SK-N-SH treated with all-trans-retinoic acid at 6 μM for 48 hours (cell line): ENCODE data around the gene KRT76.

Source experiments
- ATAC-seq: fragments of 200-7000 bp; cut with Tn5 transposase; 3 replicates; pipeline ENCODE4 v1.9.1; 2020; ENCODE audit warnings: mild to moderate bottlenecking, moderate library complexity
- ARNTL ChIP-seq: fragments of 450-650 bp; formaldehyde crosslinking; IDR thresholded peaks from 2 replicates; pipeline ENCODE4 v1.5.0; 2020; ENCODE audit warnings: low read depth, mild to moderate bottlenecking, moderate library complexity, borderline replicate concordance
- BACH2 ChIP-seq: fragments of 250-450 bp; sonication (Bioruptor Pico); IDR thresholded peaks from 2 replicates; pipeline ENCODE4 v1.9.0; 2021; ENCODE audit warnings: mild to moderate bottlenecking, borderline replicate concordance
- CSDC2 ChIP-seq: fragments of 250-450 bp; sonication (Bioruptor Pico); IDR thresholded peaks from 2 replicates; pipeline ENCODE4 v1.5.0; 2020; ENCODE audit warnings: mild to moderate bottlenecking, moderate library complexity
- GLIS3 ChIP-seq: fragments of 250-450 bp; sonication (Bioruptor Pico); IDR thresholded peaks from 2 replicates; pipeline ENCODE4 v1.5.0; 2020; ENCODE audit warnings: mild to moderate bottlenecking, moderate library complexity
- ISL1 ChIP-seq: fragments of 250-450 bp; sonication (Bioruptor Pico); IDR thresholded peaks from 2 replicates; pipeline ENCODE4 v2.1.2; 2022; ENCODE audit warnings: mild to moderate bottlenecking, moderate library complexity
- OSR1 ChIP-seq: fragments of 250-450 bp; sonication (Bioruptor Pico); IDR thresholded peaks from 2 replicates; pipeline ENCODE4 v1.8.0; 2022; ENCODE audit warnings: moderate library complexity, mild to moderate bottlenecking, inconsistent platforms
- PPARA ChIP-seq: fragments of 250-450 bp; sonication (Bioruptor Pico); IDR thresholded peaks from 2 replicates; pipeline ENCODE4 v1.5.0; 2020; ENCODE audit warnings: mild to moderate bottlenecking, borderline replicate concordance
- RARB ChIP-seq: fragments of 250-450 bp; sonication (Bioruptor Pico); IDR thresholded peaks from 2 replicates; pipeline ENCODE4 v1.8.0; 2021; ENCODE audit warnings: mild to moderate bottlenecking, moderate library complexity
- SNAI2 ChIP-seq: fragments of 250-450 bp; sonication (Bioruptor Pico); IDR thresholded peaks from 2 replicates; pipeline ENCODE4 v1.5.0; 2020; ENCODE audit warnings: mild to moderate bottlenecking, moderate library complexity
- TCF4 ChIP-seq: fragments of 250-450 bp; sonication (Bioruptor Pico); IDR thresholded peaks from 2 replicates; pipeline ENCODE4 v1.8.0; 2021; ENCODE audit warnings: mild to moderate bottlenecking, moderate library complexity, borderline replicate concordance
- TOX ChIP-seq: fragments of 250-450 bp; sonication (Bioruptor Pico); IDR thresholded peaks from 2 replicates; pipeline ENCODE4 v1.8.0; 2021; ENCODE audit warnings: mild to moderate bottlenecking, moderate library complexity, borderline replicate concordance
- ZC3H10 ChIP-seq: fragments of 250-450 bp; sonication (Bioruptor Pico); IDR thresholded peaks from 2 replicates; pipeline ENCODE4 v1.5.1; 2021; ENCODE audit warnings: mild to moderate bottlenecking, moderate library complexity
- ZFP30 ChIP-seq: fragments of 450-650 bp; formaldehyde crosslinking; IDR thresholded peaks from 2 replicates; pipeline ENCODE4 v1.5.0; 2022; ENCODE audit warnings: mild to moderate bottlenecking, moderate library complexity
- ZNF565 ChIP-seq: fragments of 450-650 bp; formaldehyde crosslinking; conservative IDR thresholded peaks from 2 replicates; pipeline ENCODE4 v1.5.0; 2020; ENCODE audit warnings: low read depth, mild to moderate bottlenecking, moderate library complexity
- ZNF70 ChIP-seq: fragments of 450-650 bp; formaldehyde crosslinking; IDR thresholded peaks from 2 replicates; pipeline ENCODE4 v1.5.0; 2020; ENCODE audit warnings: mild to moderate bottlenecking, moderate library complexity
- ZNF8 ChIP-seq: fragments of 450-650 bp; formaldehyde crosslinking; IDR thresholded peaks from 2 replicates; pipeline ENCODE4 v1.5.0; 2020; ENCODE audit warnings: mild to moderate bottlenecking, moderate library complexity
- TF ChIP-seq, protein P1 (sequence below): fragments of 250-450 bp; sonication (Bioruptor Pico); IDR thresholded peaks from 2 replicates; pipeline ENCODE4 v1.5.0; 2020; ENCODE audit warnings: mild to moderate bottlenecking, moderate library complexity
- TF ChIP-seq, protein P2 (sequence below): fragments of 250-450 bp; sonication (Bioruptor Pico); IDR thresholded peaks from 2 replicates; pipeline ENCODE4 v1.5.1; 2021; ENCODE audit warnings: mild to moderate bottlenecking, moderate library complexity
- TF ChIP-seq, protein P3 (sequence below): fragments of 250-450 bp; sonication (Bioruptor Pico); IDR thresholded peaks from 2 replicates; pipeline ENCODE4 v1.8.0; 2021; ENCODE audit warnings: low read depth, mild to moderate bottlenecking, moderate library complexity, borderline replicate concordance
- TF ChIP-seq, protein P4 (sequence below): fragments of 250-450 bp; sonication (Bioruptor Pico); IDR thresholded peaks from 2 replicates; pipeline ENCODE4 v1.5.1; 2020; ENCODE audit warnings: low read depth, mild to moderate bottlenecking, moderate library complexity

The KRT76 gene

DNA sequence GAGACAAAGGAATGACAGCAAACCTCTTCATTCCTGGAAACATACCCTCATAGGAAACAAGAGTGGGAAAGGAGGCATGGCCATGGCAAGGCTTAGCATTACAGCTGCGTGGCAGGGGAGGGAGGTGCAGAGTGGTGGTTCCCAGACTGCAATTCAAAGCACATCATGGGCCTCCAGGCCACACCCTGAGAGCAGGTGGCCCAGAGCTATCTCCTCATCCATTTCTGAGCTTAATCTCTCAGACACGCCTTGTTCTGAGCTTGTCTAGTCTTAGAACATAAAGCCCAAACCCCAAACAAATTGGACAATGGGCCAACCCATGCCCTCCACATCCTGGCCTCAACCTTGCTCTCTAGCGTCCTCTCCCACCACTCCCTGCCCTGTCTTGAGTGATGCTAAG lies 24.6 kb upstream of the KRT76 start (continued):
- TF ChIP-seq, protein P1, sequence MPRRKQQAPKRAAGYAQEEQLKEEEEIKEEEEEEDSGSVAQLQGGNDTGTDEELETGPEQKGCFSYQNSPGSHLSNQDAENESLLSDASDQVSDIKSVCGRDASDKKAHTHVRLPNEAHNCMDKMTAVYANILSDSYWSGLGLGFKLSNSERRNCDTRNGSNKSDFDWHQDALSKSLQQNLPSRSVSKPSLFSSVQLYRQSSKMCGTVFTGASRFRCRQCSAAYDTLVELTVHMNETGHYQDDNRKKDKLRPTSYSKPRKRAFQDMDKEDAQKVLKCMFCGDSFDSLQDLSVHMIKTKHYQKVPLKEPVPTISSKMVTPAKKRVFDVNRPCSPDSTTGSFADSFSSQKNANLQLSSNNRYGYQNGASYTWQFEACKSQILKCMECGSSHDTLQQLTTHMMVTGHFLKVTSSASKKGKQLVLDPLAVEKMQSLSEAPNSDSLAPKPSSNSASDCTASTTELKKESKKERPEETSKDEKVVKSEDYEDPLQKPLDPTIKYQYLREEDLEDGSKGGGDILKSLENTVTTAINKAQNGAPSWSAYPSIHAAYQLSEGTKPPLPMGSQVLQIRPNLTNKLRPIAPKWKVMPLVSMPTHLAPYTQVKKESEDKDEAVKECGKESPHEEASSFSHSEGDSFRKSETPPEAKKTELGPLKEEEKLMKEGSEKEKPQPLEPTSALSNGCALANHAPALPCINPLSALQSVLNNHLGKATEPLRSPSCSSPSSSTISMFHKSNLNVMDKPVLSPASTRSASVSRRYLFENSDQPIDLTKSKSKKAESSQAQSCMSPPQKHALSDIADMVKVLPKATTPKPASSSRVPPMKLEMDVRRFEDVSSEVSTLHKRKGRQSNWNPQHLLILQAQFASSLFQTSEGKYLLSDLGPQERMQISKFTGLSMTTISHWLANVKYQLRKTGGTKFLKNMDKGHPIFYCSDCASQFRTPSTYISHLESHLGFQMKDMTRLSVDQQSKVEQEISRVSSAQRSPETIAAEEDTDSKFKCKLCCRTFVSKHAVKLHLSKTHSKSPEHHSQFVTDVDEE (CRISPR knock-in tag): no peak
- no peak for TF ChIP-seq ZNF8 (CRISPR knock-in tag)
- TF ChIP-seq ZNF565 (CRISPR knock-in tag): no peak
- no peak for TF ChIP-seq TOX (CRISPR knock-in tag)
- TF ChIP-seq TCF4 (CRISPR knock-in tag): no peak
- no peak for TF ChIP-seq BACH2 (CRISPR knock-in tag)
- TF ChIP-seq GLIS3 (CRISPR knock-in tag): no peak
- no peak for TF ChIP-seq ZC3H10
- TF ChIP-seq OSR1 (CRISPR knock-in tag): no peak
- no peak for TF ChIP-seq ARNTL (CRISPR knock-in tag)
- TF ChIP-seq, all 23 proteins: peak for 0

DNA sequence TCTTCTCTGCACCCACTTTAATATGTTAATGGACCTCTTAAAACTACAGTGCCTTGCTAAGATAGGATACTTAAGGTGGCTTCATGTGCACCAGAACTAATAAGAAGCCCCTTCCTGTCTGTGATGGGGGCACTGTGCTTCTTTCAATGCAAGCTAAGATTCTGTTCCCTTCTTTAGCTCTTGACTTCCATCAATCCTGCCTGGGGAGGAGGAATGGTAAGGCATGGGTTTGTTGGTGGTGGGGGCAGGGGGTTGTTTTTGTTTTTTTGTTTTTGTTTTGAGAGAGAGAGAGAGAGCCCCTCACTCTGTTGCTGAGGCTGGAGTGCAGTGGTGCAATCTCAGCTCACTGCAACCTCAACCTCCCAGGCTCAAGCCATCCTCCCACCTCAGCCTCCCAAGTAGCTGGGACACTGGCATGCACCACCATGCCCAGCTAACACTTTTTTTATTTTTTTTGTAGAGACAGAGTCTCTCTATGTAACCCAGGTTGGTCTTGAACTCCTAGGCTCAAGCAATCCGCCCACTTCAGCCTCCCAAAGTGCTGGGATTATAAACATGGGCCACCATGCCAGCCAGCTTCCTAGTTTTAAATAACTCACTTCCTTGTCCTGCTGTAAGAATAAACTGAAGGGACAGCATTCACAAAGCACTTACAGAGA lies 23.2 kb upstream of the KRT76 start:
- TF ChIP-seq TOX (CRISPR knock-in tag) (no peak), ZNF8 (CRISPR knock-in tag) (no peak), PPARA (CRISPR knock-in tag) (no peak), ARNTL (CRISPR knock-in tag) (no peak), ZC3H10 (no peak), RARB (no peak), GLIS3 (CRISPR knock-in tag) (no peak), SNAI2 (CRISPR knock-in tag) (no peak), OSR1 (CRISPR knock-in tag) (no peak), CSDC2 (CRISPR knock-in tag) (no peak), TCF4 (CRISPR knock-in tag) (no peak), ZFP30 (CRISPR knock-in tag) (no peak)
- TF ChIP-seq, protein P1 (CRISPR knock-in tag): no peak
- TF ChIP-seq, protein P2, sequence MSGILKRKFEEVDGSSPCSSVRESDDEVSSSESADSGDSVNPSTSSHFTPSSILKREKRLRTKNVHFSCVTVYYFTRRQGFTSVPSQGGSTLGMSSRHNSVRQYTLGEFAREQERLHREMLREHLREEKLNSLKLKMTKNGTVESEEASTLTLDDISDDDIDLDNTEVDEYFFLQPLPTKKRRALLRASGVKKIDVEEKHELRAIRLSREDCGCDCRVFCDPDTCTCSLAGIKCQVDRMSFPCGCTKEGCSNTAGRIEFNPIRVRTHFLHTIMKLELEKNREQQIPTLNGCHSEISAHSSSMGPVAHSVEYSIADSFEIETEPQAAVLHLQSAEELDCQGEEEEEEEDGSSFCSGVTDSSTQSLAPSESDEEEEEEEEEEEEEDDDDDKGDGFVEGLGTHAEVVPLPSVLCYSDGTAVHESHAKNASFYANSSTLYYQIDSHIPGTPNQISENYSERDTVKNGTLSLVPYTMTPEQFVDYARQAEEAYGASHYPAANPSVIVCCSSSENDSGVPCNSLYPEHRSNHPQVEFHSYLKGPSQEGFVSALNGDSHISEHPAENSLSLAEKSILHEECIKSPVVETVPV (CRISPR knock-in tag): no peak
- TF ChIP-seq, protein P3, sequence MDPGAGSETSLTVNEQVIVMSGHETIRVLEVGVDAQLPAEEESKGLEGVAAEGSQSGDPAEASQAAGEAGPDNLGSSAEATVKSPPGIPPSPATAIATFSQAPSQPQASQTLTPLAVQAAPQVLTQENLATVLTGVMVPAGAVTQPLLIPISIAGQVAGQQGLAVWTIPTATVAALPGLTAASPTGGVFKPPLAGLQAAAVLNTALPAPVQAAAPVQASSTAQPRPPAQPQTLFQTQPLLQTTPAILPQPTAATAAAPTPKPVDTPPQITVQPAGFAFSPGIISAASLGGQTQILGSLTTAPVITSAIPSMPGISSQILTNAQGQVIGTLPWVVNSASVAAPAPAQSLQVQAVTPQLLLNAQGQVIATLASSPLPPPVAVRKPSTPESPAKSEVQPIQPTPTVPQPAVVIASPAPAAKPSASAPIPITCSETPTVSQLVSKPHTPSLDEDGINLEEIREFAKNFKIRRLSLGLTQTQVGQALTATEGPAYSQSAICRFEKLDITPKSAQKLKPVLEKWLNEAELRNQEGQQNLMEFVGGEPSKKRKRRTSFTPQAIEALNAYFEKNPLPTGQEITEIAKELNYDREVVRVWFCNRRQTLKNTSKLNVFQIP (CRISPR knock-in tag): no peak
- TF ChIP-seq, all 23 proteins: peak for 0
- ATAC-seq: no peak

DNA sequence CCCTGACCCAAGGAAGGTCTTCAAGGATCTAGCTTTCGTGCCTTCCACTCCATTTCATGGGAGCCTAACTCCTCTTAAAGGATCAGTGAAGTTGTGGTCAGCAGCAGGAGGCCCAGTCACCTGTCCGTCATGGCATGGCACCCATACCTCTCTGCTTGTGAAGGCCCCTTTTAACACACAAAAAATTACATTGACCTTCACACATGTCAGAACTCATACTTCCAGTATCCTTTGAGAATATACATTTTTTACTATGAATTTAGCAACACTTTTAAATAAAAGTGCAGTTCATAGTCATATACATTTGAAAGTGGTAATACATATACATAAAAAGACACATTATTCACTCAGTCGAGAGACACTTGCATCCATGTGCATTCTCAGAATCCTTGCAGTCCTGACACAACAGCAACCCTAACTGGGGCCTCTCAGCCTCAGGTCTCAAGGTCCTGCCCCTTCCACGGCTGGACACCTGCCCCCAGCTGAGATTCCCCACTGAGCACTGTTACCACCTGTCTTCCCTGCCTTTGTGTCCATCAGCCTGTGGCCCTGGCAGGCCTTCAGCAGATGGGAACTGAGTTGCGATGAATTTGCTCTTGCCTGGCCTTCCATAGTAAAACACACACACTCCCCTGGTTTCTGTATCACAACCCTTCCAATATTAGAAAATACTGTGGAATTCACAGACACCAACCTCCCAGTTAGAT lies 22.5 kb upstream of the KRT76 start:
- TF ChIP-seq ZNF70 (CRISPR knock-in tag): no peak
- no peak for TF ChIP-seq OSR1 (CRISPR knock-in tag)
- TF ChIP-seq ISL1: no peak
- no peak for TF ChIP-seq RARB
- TF ChIP-seq, protein P2 (CRISPR knock-in tag): no peak
- TF ChIP-seq ARNTL (CRISPR knock-in tag): no peak
- no peak for TF ChIP-seq BACH2 (CRISPR knock-in tag)
- TF ChIP-seq, protein P4, sequence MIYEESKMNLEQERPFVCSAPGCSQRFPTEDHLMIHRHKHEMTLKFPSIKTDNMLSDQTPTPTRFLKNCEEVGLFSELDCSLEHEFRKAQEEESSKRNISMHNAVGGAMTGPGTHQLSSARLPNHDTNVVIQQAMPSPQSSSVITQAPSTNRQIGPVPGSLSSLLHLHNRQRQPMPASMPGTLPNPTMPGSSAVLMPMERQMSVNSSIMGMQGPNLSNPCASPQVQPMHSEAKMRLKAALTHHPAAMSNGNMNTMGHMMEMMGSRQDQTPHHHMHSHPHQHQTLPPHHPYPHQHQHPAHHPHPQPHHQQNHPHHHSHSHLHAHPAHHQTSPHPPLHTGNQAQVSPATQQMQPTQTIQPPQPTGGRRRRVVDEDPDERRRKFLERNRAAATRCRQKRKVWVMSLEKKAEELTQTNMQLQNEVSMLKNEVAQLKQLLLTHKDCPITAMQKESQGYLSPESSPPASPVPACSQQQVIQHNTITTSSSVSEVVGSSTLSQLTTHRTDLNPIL (CRISPR knock-in tag): no peak
- no peak for ATAC-seq
